DLD1 (cell line): ENCODE results near the gene FMO2.
"Not testable (repeated sequence)": the region's sequence is repeated elsewhere in the genome, so short reads cannot be mapped to it uniquely, and the experiment has no call there.

Experiments used
- in situ Hi-C: cut with HindIII; loops from 2 replicates; pipeline ENCODE4 v1.10.0; 2017; ENCODE audit warnings: low sequenced_read_pairs

FMO2 gene

DNA sequence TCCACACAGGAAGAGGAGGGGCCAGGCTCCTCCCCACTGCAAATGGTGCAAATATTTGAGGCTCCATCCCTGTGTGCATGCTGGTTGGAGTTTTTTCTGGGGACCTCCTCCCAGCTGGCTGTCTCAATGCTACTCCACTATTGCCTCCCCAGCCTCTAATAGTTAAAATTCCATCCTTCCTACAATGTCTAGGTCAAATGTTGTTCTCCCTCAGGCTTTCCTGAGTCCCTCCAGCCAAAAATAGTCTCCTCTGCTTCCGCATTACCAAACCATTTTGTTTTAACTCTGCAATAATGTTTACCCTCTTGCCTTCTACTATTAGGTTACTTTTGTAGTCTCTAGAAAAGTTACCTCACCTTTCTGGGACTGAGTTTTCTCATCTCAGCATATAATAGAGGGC is 33.6 kb downstream of the FMO2 start:
- in situ Hi-C loops = no loop called here

DNA sequence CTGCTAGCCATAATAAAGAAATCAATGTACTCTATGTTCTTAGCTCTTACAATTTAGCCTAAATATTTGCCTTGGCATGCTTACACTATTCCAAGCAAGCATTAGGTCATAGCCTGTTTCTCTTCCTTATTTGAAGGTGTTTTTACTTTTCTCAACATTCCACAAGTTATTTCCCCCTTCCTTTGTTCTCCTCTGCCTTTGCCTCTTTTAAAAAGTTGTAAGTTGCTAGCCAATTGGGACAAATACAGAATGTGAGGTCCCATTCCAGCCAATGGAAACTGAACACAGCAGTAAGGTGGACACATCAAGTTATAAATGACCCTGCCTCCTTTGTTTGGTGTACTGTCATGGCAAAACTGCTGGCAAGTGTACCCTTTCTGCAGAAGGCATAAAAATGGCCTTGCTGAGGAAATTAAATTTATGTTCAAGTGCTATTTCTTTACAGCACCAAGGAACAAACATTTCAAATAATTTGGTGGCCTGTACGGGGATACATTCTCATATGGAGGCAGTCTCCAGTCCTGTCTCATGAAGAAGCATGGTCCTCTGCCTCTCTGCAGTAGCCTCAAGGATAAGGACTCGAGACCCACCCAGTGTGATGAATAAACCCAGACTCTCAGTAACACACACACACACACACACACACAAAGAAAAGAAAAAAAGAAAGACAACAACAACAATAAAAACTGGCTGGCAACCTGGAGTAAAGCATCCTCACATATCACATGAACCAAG is 34.4 kb downstream of the FMO2 start:
- in situ Hi-C loops = no loop called here

GRCh38 chr1:171220081-171220420 is 35.0 kb downstream of the FMO2 start:
- in situ Hi-C loops = no loop called here

DNA sequence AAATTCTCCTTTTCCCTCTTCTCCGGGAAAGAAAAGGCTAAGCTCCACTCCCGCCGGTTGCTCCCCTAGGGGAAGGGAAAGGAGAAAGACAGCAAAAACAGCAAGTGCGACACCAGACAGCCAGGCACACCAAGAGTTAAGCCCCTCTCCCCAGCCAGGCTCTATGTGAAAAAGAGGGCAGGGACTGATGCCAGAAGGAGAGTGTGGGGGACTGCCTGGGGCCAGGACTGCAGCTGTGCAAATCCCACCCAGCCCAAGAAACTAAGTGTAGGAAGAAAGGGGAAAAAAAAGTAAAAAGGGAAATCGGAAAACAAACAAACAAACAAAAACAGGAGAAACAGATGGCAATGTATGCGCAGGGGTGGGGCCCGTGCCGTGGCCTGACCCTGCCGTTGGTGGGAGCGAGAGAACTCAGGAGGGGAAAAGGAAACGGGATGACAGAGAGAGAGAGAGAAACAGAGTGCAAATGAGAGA is 35.5 kb downstream of the FMO2 start:
- in situ Hi-C loops = no loop called here

DNA sequence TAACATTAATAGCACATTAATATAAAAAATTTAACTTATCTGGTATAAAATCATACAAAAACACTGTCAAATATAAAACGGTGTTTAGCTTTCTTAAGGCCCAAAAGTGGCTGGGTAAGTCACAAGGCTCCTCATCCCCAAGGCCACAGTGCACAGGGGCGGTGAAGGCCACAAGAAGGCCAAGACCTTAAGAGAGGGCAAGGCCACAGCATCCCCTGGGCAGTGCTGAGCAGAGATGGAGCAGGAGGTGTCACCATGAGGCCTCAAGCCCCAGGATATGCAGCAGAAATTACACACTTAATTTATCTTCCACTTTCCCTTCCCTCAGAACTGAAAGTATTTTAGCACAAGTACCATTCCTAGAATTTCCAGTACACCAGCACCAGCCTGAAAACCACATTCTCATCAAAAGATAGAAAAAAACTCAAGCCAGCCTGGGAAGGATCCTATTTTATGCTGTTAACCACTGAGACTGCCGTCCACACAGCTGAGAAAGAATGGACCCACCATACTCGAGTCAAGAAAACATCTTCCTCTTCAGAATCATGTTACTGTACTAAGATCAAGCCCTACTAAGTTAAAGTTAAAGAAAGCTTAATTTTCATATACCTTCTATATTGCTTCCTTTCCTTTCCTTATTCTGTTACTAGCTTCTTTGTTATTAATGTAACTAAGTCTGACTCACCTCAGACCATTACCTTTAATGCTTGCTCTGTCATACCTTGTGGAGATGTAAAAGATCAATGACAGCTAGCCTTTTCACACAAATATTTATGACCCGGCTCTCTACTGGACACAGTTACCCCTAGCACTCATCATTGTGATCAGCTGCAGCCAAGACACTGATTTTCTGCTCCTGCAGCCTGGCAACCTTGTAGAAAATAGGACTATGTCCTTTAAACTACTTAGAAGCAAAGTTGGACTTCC is 36.8 kb downstream of the FMO2 start:
- in situ Hi-C loops = no loop called here

- in situ Hi-C loops = no loop called here
These were observed 37.8 kb downstream of the FMO2 start for GRCh38 chr1:171222936-171223335.

GRCh38 chr1:171224257-171224656 is 39.2 kb downstream of the FMO2 start:
- in situ Hi-C loops = not testable (repeated sequence)

GRCh38 chr1:171226747-171227370 is 41.8 kb downstream of the FMO2 start:
- in situ Hi-C loops = no loop called here

DNA sequence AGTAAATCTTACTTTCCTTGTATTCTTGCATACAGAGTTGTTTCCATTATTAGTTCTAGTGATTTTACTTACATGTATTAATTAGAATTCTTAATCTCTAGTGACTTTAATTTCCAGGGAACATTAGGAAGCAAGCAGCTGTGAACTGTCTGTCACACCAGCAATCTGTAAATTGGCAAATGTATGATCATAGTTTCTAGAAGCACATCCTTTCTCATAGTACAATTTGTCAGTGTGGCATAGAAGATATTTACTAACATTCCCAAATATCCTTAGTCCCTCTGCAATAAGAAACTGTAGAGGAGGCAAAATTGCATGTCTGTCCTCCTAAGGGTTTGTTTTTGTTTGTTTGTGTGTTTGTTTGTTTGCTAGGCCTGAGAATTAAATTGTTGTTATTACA is 46.2 kb downstream of the FMO2 start:
- in situ Hi-C loops = no loop called here

- in situ Hi-C loops = no loop called here
These were observed 48.1 kb downstream of the FMO2 start for GRCh38 chr1:171233183-171233582.

- in situ Hi-C loops = not testable (repeated sequence)
These were observed 51.1 kb downstream of the FMO2 start for GRCh38 chr1:171236231-171236630.

DNA sequence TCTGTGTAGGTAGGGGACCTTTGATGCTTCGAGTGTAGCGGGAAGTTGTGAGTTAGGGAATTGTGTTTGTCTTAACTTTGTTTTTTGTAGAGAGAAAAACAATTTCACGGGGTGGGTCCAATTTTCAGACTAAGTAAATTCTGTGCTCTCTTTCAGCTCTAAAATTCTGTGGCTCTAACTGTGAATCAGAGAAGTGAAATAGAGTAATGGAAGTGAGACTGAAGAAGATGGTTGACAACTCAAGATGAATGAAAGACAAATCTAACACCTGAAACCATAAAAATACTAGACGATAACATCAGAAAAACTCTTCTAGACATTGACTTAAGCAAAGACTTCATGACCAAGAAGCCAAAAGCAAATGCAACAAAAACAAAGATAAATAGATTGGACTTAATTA is 58.8 kb downstream of the FMO2 start:
- in situ Hi-C loops = no loop called here

GRCh38 chr1:171245458-171246064 is 60.5 kb downstream of the FMO2 start:
- in situ Hi-C loops = no loop called here

- in situ Hi-C loops = no loop called here
These were observed 62.4 kb downstream of the FMO2 start for GRCh38 chr1:171247501-171247900.

DNA sequence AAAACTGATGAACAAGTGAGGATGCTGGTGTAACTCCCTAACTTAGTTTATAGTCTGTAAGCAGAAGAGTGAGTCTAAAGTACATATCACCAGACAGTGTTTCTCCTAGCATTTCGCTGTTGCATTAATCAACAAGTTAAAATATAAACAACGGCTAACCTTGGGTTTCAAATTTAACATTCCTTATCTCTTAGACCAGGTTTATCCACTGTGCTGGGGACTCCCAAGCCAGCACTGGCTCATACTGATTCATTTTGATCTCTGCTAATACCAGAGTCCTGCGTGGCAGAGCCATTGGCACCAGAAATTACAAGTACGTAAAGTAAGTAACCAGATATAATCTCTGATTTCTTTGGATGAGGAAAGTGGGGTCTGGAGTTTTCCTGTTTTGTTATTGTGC is 63.2 kb downstream of the FMO2 start, which contains the start of gene FMO1:
Gene FMO1 (plus strand): TSS at position 193 of the 400 bp plus-strand sequence. CDS start 9,594 bp downstream, outside the sequence.
- in situ Hi-C loops = no loop called here

GRCh38 chr1:171248841-171249240 is 63.7 kb downstream of the FMO2 start:
- in situ Hi-C loops = no loop called here

DNA sequence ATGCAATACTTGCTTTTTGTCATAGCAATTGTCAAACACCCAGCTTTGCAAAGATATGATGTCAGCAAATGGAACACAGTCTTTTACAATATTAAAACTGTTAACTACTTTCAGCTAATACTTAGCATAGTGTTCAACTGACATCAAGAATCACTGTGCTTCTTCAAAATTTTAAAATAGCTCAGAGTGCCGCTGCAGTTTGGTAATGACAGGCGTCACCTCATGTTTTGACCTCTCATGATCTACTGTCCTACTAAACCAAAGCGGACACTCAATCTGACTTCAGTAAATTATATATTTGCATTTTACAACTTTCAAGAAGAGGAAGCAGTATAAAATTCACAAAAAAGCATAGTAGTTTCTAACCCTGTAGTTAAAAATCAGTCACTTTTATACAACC is 65.2 kb downstream of the FMO2 start:
- in situ Hi-C loops = no loop called here

DNA sequence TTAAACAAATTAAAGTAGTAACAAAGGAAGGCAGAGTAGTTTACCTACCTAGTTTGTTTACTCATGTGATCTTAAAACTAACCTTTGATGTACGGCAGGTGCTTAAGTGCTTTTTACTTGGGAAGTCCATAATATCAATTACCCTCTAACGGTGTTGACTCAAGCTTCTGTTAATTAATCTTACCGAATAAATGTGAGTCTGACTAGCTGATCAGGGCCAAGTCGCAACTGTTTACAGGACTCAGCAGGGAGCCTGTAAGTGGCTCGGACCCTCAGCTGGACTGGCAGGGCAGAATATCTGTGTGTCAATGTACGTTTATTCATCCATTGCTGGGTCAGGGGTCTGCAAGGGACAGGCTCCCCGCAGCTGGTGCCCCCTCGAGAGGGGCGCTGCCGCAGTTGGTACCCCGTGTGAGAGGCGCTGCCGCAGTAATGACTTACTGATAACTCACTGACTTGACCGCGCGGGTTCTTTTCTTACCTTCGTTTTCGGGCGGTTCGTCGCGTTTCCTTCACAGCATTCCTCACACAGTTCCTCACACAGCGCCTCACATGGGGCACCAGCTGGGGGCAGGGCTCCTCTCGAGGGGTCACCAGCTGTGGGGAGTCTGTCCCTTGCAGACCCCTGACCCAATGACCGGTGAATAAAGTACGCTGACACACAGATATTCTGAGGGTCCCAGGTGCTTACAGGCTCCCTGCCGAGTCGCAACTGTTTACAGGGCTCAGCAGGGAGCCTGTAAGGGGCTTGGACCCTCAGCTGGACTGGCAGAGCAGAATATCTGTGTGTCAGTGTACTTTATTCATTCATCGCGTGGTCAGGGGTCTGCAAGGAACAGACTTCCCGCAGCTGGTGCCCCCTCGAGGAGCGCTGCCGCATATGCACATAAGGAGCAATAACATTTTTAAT is 66.2 kb downstream of the FMO2 start:
- in situ Hi-C loops = no loop called here

- in situ Hi-C loops = no loop called here
These were observed 66.8 kb downstream of the FMO2 start for GRCh38 chr1:171251952-171252300.

GRCh38 chr1:171252482-171252881 is 67.4 kb downstream of the FMO2 start:
- in situ Hi-C loops = no loop called here
